Neutrophil (primary cell): ENCODE measurements around the gene PNRC2.

Experiments
- H3K27ac ChIP-seq: fragments of 200-600 bp; sonication (generic); 2 replicates; pipeline ENCODE4 v1.5.1; 2016; ENCODE audit warnings: mild to moderate bottlenecking, moderate library complexity
- H3K27me3 ChIP-seq: fragments of 200-600 bp; sonication (generic); 2 replicates; pipeline ENCODE4 v1.6.0; 2016; ENCODE audit warnings: mild to moderate bottlenecking
- H3K36me3 ChIP-seq: fragments of 200-600 bp; sonication (generic); 2 replicates; pipeline ENCODE4 v1.5.1; 2017
- H3K4me1 ChIP-seq, 2 experiments: fragments of 200-600 bp in 1 of 2; sonication (generic) in 1 of 2; 1 replicate in 1 of 2; 2 replicates in 1 of 2; pipeline versions ENCODE4 v1.5.1 to v1.6.1; 2013 to 2016; ENCODE audit warnings: low read depth in 1 of 2, low read length in 1 of 2, mild to moderate bottlenecking in 1 of 2, moderate library complexity in 1 of 2; ENCODE audit not compliant: control insufficient read depth in 1 of 2, insufficient read depth in 1 of 2
- H3K4me3 ChIP-seq, 2 experiments: fragments of 200-600 bp in 1 of 2; sonication (generic) in 1 of 2; 1 replicate in 1 of 2; 2 replicates in 1 of 2; pipeline ENCODE4 v1.5.1; 2013 to 2016; ENCODE audit warnings: low read depth in 1 of 2, low read length in 1 of 2, mild to moderate bottlenecking in 1 of 2, moderate library complexity in 1 of 2
- H3K9me3 ChIP-seq: fragments of 200-600 bp; sonication (generic); 2 replicates; pipeline ENCODE4 v1.5.1; 2016
- CTCF ChIP-seq: fragments of 200-600 bp; sonication (generic); IDR thresholded peaks from 2 replicates; pipeline ENCODE4 v1.5.1; 2016; ENCODE audit warnings: antibody characterized with exemption

The PNRC2 gene

DNA sequence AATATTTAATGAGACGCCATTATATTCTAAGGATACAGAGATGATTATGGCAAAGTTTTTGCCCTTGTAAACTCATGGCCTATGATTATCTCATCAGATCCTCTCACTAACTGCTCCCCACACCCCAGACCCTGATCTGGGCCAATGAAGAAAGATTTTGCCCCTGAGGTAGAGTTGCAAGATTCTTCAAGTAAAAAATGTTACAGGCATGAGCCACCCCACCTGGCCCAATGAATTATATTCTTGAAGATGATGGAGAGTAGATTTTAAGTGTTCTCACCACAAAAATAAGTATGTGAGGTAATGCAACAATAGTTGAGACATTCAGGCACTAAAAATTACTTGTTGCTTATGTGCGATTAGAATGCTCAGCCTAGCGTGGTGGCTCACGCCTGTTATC is 44.7 kb upstream of the PNRC2 start:
- H3K27ac ChIP-seq = peak overlapping the region; percentile 29
- H3K27me3 ChIP-seq = no peaks in the 10 kb centered on the region
- no peak for TF ChIP-seq CTCF
- no peaks in the 10 kb centered on the region for H3K36me3 ChIP-seq
- no peak overlapping the region for H3K4me3 ChIP-seq
- peaks cover 46 to 47% of the 10 kb centered on the region in 2 experiments for H3K4me1 ChIP-seq
- no peaks in the 10 kb centered on the region for H3K9me3 ChIP-seq

DNA sequence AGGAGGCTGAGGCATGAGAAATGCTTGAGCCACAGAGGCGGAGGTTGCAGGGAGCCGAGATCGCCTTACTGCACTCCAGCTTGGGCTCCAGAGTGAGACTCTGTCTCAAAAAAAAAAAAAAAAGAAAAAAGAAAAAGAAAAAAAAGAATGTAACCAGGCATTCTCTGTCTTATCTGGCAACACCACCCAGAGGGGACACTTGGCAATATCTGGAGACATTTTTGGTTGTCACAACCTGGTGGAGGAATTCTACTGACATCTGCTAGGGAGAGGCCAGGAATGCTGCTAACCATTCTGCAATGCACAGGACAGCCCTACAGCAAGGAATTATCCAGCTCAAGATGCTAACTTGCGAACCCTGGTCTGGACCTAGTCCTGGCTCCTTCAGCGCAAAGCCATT is 44.2 kb upstream of the PNRC2 start:
- H3K36me3 ChIP-seq = no peaks in the 10 kb centered on the region
- peak overlapping the region; percentile 85 for H3K27ac ChIP-seq
- no peak overlapping the region for H3K4me3 ChIP-seq
- H3K9me3 ChIP-seq = no peaks in the 10 kb centered on the region
- TF ChIP-seq CTCF = no peak
- no peaks in the 10 kb centered on the region for H3K27me3 ChIP-seq
- H3K4me1 ChIP-seq = peaks cover 46 to 47% of the 10 kb centered on the region in 2 experiments

- peak; percentile 64 for TF ChIP-seq CTCF
- H3K4me1 ChIP-seq = peaks cover 37 to 39% of the 10 kb centered on the region in 2 experiments
- H3K27ac ChIP-seq = peak overlapping the region; percentile 85
- H3K4me3 ChIP-seq = peak overlapping the region; percentile 30 to 35
- H3K27me3 ChIP-seq = no peaks in the 10 kb centered on the region
- no peaks in the 10 kb centered on the region for H3K9me3 ChIP-seq
- no peaks in the 10 kb centered on the region for H3K36me3 ChIP-seq
Measured at GRCh38 chr1:23916209-23917131, 43.2 kb upstream of the PNRC2 start.

DNA sequence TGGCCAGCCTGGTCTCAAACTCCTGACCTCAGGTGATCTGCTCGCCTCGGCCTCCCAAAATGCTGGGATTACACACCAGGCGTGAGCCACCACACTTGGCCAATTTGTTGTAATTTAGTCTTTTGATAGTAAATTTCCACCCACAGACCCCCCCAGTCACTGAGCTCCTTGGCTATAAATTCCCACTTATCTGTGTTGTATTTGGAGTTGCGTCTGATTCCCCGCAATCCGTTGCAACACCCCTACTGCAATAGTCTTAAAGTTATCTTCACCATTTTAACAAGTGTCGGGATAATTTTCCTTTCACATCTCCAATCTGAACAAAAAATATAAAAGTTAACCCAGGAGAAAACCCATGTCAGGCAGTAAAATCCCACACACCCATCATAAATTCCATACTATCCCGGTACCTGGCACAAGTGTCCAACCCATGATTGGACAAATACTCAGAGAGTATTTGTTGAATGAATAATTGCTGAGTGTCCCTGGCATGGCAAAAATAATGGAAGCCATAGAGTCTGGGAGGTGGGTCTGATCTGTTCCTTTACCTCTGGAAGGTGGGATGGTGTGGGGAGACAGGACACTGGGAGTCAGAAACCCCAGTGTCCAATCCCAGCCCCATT is 37.2 kb upstream of the PNRC2 start:
- TF ChIP-seq CTCF = no peak
- Histone ChIP-seq H3K36me3 (no peaks in the 10 kb centered on the region), H3K27me3 (no peaks in the 10 kb centered on the region)

GRCh38 chr1:23923592-23924499 is 35.8 kb upstream of the PNRC2 start:
- H3K9me3 ChIP-seq = no peaks in the 10 kb centered on the region
- no peaks in the 10 kb centered on the region for H3K4me1 ChIP-seq
- no peak for TF ChIP-seq CTCF

More for the DNA sequence above, 37.2 kb upstream of the PNRC2 start:
- no peak overlapping the region for H3K27ac ChIP-seq
- no peaks in the 10 kb centered on the region for H3K4me1 ChIP-seq
- H3K4me3 ChIP-seq = no peak overlapping the region
- H3K9me3 ChIP-seq = no peaks in the 10 kb centered on the region

More at GRCh38 chr1:23923592-23924499, 35.8 kb upstream of the PNRC2 start:
- Histone ChIP-seq H3K4me3 (no peak overlapping the region), H3K27me3 (no peaks in the 10 kb centered on the region), H3K36me3 (no peaks in the 10 kb centered on the region), H3K27ac (no peak overlapping the region)
